Limb (tissue), 2 donors: ENCODE data around the gene CEMIP2.

Experiments
- DNase-seq, 2 donors: peaks; one replicate each; pipeline ENCODE4 v3.0.0-alpha.2; 2016; ENCODE audit errors: extremely low spot score in 2 of 2

The CEMIP2 gene

DNA sequence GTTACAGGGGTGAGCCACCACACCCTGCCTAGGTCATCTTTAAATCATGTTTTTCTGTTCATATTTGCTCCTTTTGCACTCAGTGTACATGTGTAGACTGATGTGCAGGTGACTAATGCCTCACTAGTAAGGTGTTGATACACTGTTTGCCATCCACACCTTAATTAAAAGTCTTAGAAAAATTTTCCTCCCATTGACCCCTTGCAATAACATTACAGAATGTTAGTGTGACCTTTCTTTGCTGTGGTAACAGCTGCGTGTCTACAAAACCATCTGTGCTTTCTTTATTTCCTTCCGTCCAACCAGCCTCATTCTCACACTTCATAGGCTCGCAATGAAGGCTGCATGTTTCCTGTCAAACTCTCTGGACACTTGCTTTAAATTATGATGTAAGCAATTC, 6.6 kb upstream of the CEMIP2 start:
- no peak for DNase-seq

DNA sequence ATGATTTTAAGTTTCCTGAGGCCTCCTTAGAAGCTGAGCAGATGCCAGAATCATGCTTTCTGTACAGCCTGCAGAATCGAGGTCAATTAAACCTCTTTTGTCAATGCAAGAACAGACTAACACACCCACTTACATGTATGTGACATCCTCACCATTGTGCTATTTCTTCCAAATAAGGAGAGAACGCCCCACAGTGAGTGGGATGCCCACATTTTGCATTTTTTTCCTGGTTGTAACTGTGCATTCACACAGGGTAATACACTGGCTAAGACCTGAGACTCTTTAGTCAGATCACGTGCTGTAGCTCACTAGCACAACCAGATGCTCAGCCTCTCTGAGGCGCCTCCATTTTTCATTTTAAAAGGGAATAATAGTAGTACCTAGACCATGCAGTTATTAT, 4.4 kb upstream of the CEMIP2 start:
- DNase-seq, result no peak

DNA sequence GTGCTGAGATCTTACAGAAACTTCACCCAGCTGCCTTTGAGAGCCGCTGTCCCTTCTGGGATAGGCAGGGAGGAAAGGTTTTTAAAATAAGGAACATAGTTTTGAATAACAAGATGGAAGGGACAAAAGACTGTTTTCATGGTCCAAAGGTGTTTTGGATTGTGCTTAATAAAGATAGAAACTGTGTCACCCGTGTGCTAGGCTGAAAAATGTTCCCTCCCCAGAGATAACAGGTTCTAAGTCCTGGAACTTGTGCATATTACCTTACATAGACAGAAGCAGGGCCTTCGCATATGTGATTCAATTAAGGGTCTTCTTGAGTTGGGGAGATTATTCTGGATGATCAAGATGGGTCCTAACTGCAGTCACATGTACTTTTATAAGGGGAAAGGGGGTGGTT, 1.9 kb upstream of the CEMIP2 start:
- DNase-seq, result no peak

DNA sequence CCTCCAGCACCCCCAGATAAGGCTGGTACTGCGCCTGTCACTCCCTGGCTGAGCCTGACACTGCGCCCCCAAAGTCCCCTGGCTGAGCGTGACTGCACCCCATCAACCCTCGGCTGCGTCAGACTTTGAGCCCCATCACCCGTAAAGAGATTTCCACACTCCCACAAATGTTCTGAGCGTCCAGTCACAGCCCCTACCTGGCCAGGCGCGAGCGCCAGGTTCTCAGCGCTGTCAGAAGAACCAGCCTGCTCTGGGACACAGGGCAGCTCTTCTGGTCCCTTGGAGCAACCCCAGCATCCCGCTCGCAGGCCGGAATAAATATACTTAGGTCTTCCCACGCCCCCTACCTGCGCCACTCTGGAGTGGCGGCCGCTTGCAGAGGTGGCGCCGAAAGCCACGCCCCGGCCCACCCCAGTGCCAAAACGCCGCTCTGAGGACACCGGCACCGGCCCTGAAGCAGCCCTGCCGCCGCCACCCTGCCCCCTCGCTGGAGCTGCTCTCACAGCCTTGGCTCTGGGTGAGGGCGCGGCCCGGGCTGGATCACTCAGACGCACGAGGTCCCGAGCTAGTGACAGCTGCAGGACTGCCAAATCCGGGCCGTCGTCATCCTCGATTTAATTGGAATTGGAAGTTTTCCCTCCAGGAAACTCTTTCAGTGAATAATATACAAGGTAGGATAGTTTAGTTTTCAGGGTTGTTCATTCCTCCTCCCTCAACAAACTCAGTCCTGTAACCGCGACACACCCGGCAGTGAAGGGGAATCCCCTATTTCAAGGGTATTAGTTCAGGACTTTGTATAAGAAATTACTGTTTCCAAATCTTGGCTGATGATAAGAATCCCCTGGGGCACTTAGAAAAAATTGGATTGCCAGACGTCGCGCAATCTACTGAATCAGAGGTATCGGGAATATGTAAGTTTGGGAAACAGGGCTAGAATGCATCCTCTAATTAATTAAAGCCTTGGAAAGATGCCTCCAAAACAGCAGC, 1.2 kb upstream of the CEMIP2 start:
- peak; percentile 43 to 77 for DNase-seq

DNA sequence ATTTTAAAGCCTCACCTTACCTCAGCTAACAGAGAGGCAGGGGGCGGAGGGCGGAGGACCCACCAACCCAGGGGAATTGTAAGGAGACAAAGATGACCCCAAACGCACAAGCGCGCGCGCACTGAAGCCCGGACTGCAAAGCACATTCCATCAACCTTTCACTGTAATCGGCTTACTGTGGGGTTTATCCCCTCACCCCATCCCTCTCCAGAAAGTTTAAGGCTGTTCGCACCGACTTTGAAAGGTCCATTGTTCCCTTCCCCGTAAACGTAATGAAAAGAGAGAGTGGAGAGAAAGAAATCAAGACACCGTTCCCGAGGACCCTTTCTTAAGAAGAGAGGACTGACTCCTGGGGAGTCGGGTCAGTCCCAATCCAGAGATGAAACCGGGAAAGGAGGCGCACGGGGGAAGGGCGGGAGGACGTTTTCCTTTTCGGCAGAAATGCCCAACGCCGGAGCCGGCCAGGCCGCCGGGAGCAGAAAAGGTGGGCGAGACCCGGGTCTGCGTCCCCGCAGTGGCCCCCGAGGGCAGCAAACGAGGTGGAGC, 464 bp downstream of the CEMIP2 start:
- DNase-seq, result peak in 1 of 2 donors; percentile 63

DNA sequence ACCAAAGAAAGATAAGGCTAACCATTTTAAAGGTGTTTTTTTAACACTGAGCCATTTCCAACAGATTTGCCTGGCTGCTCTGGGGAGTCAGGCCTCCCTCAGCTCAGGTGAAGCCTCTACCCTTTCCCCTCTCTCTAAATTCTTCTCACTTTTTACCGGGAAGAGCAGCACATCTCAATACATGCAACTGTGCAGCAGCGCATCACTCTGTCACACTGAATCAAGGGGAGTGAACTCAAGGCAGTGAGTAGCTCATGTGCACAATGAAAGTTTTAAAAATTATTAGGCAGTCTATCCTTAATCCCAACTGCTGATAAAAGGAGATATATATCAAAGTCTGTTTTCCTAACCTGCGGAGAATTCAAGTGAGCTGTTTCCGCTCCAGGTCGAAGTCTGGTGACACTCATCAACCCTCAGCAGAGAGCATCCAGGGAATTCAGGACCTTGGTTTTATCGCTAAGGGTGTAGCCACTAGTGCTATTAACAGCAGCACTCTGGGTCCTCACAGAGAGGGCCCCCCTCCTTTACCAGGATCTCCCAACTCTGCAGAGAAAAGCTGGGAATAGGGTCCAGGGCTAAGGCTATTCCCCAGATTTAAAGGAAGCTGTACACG, 1.0 kb downstream of the CEMIP2 start:
- no peak for DNase-seq

DNA sequence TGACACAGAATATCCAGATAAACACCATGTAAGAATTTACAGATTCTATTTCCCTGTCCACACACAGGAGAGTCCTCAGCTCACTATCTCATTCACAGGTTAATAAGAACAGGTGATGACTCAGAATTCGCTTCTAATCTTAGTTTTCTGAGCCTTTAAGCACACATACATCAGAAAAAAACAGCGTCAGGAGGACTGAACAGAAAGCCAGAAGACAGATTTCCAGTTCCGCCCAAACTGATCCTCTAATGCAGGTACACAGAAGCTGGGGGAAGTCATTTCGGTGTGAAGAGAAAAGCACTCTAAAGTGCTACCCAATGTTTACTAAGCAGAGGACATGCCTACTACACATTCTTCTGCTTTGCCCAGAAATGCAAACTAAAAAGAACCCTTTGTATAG, 1.6 kb downstream of the CEMIP2 start:
- no peak for DNase-seq

DNA sequence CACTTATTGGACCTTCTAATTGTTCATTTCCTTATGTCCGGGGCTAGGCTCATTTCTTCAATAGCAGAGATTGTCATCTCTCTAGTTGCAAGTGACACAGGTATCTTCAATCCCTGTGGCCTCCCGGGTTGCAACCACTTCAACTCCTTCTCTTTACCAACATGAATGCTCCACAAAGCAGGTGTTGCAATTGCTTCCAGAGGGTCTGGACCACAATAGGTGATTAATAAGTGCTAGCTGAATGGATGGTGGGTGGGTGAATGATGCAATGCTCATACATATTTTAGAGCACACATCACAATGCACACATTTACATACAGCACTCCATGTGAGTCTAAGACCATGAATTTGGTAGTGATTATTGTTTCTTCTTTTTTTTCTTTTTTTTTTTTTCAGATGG, 2.6 kb downstream of the CEMIP2 start:
- no peak for DNase-seq

DNA sequence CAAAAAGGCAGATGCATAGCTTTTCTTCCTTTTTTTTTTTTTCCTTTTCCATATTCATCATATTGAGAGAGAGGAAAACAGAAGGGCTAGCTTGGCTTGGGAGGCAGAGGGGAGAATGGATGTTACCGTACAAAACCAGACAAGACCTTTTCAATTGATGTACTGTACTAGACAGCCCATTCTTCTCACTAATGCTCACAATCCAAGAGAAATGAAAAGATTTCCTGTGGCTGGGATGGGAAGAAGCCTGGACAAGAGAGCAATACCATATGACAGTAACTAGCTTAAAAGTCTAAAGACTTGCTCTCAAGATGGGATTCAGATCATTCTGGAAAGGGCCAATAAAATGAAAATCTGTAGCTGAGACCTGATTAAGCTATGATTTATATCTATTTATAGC, 3.4 kb downstream of the CEMIP2 start:
- no peak for DNase-seq

DNA sequence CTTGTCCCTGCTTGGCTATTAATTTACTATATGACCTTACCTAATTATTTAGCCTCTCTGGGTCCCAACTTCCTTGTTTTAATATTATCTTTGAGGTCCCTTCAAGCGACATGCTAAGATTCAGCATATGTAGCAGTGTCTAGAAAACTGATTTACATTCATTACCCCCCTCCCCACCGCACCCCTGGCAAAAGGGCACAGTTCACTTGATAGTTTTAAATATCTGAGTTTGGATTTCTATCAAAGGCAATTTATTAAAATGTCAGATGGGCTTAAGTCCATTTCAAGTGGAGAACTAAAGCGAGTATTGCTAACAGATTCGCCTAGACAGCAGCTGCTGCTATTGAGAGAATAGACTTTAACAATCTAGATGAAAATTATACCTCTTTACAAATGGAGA, 3.9 kb downstream of the CEMIP2 start:
- no peak for DNase-seq

DNA sequence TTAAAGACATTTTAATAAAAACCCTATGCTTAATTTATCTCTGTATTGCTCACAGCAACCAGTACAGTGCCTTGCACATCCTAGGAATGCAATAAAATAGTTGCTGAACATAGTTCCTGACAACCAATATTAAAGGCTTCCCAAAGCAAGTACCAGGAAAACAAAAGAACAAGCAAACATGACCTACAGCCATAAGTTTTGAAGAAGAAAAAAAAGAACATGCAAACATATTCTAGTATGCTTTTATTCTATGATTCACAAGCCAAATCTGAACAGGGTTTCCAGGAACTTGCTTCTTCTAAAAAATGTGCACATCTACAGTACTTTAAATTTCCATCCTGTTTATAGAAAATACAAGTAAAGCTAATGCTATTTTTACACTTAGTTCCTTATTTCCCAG, 4.5 kb downstream of the CEMIP2 start:
- DNase-seq, result peak in 1 of 2 donors; percentile 34

DNA sequence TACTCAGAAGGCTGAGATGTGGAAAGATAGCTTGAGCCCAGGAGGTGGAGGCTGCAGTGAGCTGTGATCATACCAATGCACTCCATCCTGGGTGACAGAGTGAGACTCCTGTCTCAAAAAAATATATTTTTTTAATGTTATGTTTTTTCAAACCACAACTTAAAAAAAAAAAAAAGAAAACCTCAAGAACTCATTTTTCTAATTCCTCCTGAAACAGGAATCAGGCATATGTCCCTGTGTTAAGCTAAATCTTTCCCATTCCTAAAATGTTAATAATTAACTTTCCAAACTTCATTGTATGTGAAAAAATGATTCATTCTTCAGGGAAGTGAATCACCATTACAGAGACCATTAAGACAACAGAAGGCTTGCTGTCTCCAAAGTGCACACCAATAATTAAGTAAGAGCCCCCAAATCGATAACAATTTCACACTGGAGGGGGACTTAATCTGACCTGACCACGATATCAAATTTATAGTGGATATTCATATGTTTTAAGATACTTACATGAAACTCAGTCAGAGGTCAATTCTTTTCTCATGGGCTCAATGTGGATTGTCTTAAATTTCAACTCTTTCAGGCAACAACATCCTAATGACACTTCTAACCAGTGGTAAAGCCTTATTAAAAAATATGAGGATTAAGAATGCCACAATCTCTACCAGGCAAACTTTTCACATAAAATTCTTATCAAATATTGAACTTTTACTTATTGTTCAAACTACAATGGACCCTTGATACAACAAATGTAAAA, 5.2 kb downstream of the CEMIP2 start:
- no peak for DNase-seq

DNA sequence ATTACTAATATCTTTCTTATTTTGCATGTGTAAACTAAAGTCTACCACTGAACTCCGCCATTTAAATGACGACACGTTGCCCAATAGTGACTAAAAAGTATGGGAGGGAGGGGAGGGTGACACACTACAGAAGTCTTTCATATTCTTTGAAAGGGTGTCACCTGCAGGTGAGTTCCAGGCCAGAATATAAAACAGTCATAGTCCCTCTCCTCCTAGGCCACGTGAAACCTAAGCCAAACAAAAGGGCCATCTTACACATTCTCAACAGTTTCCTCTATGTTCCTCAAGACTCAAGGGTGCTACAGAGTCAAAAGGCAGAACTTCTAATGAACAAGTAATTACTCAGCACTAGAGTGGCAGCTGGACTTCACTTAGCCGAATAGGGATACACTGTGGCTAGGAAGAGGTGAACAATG, 6.4 kb downstream of the CEMIP2 start:
- DNase-seq, result no peak

DNA sequence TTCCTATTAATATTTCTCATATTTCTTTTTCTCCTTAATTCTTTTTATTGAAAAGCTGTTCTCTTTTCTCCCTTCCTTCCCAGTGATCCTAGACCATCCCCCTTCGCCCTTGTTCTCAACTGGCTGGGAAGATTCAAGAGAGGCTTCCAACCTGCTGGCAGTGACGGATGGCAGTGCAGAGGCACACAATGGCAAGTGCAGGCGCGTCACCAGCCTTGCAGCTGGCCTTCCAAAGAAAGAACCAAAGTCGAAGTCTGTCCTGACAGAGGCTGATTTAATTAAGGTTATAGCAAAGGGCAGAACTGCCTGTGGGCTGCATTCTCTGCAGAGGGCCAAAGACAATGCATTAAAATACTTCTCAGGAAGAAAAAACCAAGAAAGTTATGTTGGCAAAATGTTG, 7.4 kb downstream of the CEMIP2 start:
- peak in 1 of 2 donors; percentile 40 for DNase-seq

DNA sequence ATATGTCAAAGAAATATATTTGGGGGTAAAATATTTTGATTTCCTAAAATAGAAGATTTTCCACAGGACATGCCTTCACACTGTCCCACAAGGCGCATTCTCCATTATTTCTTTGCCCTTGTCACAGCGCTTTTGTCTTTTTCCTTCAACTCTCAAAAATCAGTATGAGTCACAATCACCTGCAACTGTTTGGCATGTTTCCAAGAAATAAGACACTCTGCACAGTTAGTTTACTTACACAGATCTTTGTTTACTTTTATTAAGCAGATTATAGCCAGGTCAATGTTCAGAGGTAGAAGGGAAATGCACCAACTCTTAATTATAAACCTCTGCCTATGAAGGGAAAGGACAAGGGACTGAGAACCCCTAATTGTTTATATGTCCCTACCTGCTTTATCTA, 9.5 kb downstream of the CEMIP2 start:
- DNase-seq, result no peak

DNA sequence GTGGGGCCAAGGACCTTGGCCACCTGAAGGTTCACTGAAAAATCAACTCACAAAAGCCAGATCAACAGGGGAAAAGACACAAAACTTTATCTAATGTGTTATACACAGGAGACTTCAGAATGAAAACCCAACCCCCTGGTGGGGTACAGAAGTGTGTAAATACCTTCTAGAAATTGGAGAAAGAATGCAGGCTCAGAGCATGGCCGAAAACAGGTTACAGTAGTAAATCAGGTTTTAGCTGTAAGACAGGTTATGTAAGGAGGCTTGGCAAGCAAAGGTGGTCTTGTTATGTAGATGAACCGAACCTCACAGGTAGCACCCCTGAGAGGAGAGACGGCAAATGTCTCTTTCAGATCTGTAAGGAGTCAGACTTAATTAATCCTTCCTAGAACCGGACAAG, 10.0 kb downstream of the CEMIP2 start:
- DNase-seq, result no peak

DNA sequence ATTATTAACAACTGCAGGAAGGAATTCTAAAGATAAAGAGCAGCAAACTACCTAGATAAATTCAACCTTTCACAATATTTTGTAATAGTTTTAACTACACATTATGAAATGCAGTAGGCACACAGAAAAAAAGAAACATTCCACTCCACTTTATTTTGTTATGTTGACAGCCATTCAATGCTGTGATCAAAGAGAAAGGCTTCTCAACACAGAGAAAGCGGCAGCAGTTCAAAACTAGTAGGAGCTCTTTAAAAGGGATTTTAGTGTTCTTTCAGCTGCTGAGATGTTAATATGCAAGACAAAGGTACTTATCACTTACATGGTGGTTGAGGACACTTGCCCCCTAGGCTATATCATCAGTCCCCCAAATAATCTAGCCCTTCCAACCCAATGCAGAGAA, 11.6 kb downstream of the CEMIP2 start:
- DNase-seq, result no peak

DNA sequence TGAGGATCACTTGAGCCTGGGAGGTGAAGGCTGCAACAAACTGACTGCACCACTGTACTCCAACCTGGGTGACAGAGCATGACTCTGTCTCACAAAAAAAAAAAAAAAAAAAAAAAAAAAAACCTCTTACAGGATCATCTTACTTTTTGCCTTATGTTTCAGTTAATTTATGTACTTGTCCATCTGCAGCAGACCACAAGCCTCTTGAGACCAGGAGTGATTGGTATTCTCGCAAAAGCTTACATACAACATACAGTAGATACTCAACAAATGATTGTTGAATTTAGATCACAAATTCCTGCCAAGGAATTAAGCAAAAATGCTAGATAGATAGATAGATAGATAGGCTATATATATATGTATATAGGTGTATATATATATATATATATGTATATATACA, 12.4 kb downstream of the CEMIP2 start:
- DNase-seq, result no peak

DNA sequence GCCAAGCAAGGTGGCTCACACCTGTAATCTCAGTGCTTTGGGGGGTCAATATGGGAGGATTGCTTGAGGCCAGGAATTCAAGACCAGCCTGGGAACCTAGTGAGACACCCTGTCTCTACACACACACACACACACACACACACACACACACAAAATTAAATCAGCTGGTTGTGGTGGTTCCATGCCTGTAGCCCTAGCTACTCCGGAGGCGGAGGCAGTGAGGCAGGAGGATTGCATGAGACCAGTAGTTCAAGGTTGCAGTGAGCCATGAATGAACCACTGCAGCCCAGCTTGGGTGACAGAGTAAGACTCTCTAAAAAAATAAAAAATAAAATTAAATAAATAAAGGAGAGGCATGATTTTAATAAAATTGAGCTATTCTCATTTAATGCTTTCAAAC, 13.1 kb downstream of the CEMIP2 start:
- no peak for DNase-seq

DNA sequence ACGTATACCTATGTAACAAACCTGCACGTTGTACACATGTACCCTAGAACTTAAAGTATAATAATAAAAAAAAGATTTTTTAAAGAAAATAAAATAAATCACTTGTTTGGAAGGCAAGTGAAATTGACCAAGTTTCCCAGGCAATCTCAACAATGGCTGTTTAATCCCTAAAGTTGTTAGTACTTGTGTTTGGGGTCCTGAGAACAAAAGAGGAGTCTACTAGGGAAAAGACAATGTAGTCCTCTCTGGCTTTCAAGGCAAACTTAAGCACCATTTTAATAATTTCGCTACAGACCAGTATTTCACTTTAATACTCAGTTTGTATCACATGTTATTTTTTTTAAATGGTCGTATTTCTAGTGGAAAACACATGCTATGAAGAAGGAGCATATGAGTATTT, 14.2 kb downstream of the CEMIP2 start:
- no peak for DNase-seq

DNA sequence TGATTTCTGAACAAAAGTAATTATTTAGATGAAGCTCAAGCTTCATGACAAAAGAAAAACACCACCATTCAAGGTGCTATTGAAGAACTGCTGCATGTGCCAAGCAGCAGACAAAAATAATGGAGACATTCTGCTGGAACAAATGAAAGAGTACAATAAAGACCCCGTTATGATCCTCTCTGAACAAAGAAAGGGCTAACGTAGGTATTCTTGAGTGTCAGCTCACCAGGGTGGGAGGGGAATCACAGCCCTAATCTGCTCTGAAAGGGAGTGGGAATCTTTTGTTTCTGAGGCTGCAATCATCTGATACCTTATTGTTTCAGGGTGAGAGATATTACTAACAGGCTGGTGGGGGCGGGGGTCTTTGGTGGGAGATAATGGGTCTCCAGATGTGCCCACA, 15.4 kb downstream of the CEMIP2 start:
- DNase-seq, result no peak

DNA sequence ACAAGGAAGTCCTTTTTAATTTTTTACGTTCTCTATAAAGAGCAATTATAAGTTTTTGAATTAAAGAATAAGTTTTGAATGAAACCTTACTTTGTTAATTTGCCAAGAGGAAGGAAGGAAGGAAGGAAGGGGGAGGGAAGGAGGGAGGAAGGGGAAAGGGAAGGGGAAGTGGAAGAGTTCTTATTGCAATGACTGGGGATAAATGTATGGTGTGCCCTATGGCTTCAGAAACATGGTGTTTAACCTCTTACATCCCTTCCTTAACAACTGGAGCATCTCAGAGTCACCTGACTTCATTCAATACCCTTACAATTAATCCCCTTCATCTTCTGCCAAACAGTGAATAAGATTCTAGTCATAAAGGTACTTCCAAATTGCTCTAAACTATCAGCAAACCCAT, 16.0 kb downstream of the CEMIP2 start:
- DNase-seq, result no peak
